Rectal smooth muscle tissue (tissue), 1 donor: Measurements from ENCODE around the gene EZH1.
"Not testable (repeated sequence)": the region's sequence is repeated elsewhere in the genome, so short reads cannot be mapped to it uniquely, and the experiment has no call there.

Experiments
- H3K27ac ChIP-seq: one replicate; pipeline ENCODE4 v1.7.0; 2013; ENCODE audit warnings: low read depth, low read length, inconsistent platforms
- H3K27me3 ChIP-seq: one replicate; pipeline ENCODE4 v1.7.0; 2013; ENCODE audit warnings: low read length; ENCODE audit not compliant: control insufficient read depth, insufficient read depth
- H3K36me3 ChIP-seq: one replicate; pipeline ENCODE4 v1.7.0; 2013; ENCODE audit warnings: low read length; ENCODE audit not compliant: control insufficient read depth, insufficient read depth
- H3K4me1 ChIP-seq: one replicate; pipeline ENCODE4 v1.7.0; 2013; ENCODE audit warnings: low read length; ENCODE audit not compliant: control insufficient read depth, insufficient read depth
- H3K4me3 ChIP-seq: one replicate; pipeline ENCODE4 v1.7.0; 2013; ENCODE audit warnings: low read length
- H3K9ac ChIP-seq: one replicate; pipeline ENCODE4 v1.7.0; 2013; ENCODE audit warnings: low read length

The EZH1 gene

DNA sequence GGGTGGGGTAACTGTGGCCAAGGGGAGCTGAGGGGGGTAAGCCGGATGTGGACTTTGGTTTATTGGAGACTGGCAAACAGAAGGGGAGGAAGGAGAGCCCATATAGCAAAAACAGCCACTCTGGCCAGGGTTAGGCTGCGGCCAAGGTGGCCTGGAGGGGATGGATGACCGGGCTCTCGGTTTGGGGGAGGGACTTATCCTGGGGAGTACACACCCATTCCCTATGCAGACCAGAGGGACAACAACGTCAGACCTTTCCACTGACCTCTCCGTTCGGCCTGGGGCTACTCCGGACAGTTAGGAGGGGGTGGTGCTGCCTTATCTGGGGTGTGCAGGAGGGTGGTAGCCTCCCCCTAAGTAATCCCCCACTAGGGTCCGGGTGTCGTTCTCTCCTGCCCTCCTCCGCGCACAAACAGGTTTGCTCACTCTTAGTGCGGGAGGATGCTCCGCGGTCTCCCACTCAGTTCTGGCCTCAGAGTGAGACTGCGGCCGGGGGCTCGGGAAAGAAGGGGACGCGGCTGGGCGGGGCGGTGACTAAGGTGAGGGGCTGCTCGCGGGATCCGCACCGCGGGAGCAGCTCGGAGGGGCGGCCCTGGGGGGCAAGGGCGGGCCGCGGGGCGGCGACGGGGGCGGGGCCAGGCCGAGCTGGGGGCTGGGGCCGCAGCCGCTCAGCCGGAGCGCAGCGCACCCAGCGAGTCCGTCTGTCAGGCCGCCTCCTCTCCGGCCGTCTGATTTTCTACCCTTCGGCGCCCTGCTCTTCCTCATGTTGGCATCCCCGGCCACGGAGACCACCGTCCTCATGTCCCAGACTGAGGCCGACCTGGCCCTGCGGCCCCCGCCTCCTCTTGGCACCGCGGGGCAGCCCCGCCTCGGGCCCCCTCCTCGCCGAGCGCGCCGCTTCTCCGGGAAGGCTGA is 35.4 kb upstream of the EZH1 start, which contains the start of gene WNK4:
TSS of gene WNK4 (plus strand) at position 675 of the 915 bp plus-strand sequence. CDS start at position 764, 89 bp downstream.
- Histone ChIP-seq H3K27ac (no peak within 1 kb of the TSS), H3K9ac (peak within 1 kb of the TSS; percentile 40), H3K36me3 (peaks cover 19% of the 10 kb centered on the region), H3K27me3 (peaks cover 32% of the 10 kb centered on the region), H3K4me3 (peak within 1 kb of the TSS; percentile 51), H3K4me1 (no peaks in the 10 kb centered on the region)

DNA sequence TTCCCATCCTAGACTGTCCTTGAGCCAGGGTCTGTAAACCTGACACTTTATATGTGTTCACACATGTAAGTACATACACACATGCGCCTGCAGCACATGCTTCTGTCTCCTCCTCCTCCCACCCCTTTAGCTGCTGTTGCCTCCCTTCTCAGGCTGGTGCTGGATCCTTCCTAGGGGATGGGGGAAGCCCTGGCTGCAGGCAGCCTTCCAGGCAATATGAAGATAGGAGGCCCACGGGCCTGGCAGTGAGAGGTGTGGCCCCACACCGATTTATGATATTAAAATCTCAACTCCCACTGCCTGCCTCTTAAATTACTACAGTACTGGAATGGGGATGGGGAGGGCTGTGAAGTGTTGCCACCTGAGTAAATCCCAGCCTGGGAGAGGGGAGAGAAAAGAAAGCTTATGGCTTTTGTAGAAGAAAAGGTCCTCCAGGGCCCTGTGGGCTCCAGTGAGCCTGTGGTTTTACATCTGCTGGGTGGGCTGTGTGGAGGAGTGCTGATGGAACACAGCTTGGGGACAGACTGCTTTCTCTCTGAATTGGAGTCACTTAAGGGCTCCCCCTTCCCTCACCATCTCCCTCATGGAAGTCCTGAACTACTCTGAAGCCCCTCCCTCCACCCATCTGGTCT is 34.6 kb upstream of the EZH1 start:
- H3K27me3 ChIP-seq = peaks cover 25% of the 10 kb centered on the region
- H3K4me1 ChIP-seq = no peaks in the 10 kb centered on the region
- H3K9ac ChIP-seq = no peak overlapping the region
- H3K27ac ChIP-seq = no peak overlapping the region
- peaks cover 19% of the 10 kb centered on the region for H3K36me3 ChIP-seq
- H3K4me3 ChIP-seq = no peak overlapping the region

- H3K4me3 ChIP-seq = no peak overlapping the region
- H3K27ac ChIP-seq = no peak overlapping the region
- H3K27me3 ChIP-seq = peaks cover 16% of the 10 kb centered on the region
- no peak overlapping the region for H3K9ac ChIP-seq
- peaks cover 4% of the 10 kb centered on the region for H3K4me1 ChIP-seq
- H3K36me3 ChIP-seq = peaks cover 19% of the 10 kb centered on the region
Observed at GRCh38 chr17:42778570-42778969, 33.7 kb upstream of the EZH1 start.

GRCh38 chr17:42775534-42776098 is 30.8 kb upstream of the EZH1 start:
- H3K27me3 ChIP-seq = no peaks in the 10 kb centered on the region
- no peak overlapping the region for H3K4me3 ChIP-seq
- H3K27ac ChIP-seq = no peak overlapping the region
- H3K9ac ChIP-seq = no peak overlapping the region
- peaks cover 19% of the 10 kb centered on the region for H3K36me3 ChIP-seq
- H3K4me1 ChIP-seq = peaks cover 4% of the 10 kb centered on the region

- no peak overlapping the region for H3K9ac ChIP-seq
- peak overlapping the region; percentile 92 for H3K4me3 ChIP-seq
- no peak overlapping the region for H3K27ac ChIP-seq
- no peaks in the 10 kb centered on the region for H3K27me3 ChIP-seq
- peaks cover 4% of the 10 kb centered on the region for H3K4me1 ChIP-seq
- H3K36me3 ChIP-seq = peaks cover 18% of the 10 kb centered on the region
Observed at GRCh38 chr17:42774066-42774745, 29.4 kb upstream of the EZH1 start.

- H3K9ac ChIP-seq = peak within 1 kb of the TSS; percentile 95
- no peaks in the 10 kb centered on the region for H3K27me3 ChIP-seq
- H3K4me1 ChIP-seq = peaks cover 4% of the 10 kb centered on the region
Observed at GRCh38 chr17:42773290-42774035, 28.6 kb upstream of the EZH1 start, which contains the start of gene VPS25. VPS25 (plus strand) TSS chr17:42773449; CDS start chr17:42773476, 27 bp downstream.

DNA sequence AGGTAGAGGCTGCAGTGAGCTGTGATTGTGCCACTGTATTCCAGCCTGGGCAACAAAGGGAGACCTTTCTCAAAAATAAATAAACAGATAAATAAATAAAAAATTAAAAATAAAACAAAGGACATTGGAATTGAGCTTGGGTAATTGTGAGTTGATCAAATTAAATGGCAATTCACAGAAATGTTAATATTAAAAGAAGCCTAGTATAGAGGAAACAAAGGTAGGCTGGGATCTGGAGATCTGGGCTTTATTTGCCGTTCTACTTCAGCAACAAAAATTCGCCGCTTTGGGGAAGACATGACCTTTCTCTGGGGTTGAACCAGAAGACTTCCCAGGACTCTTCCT is 28.1 kb upstream of the EZH1 start:
- Histone ChIP-seq H3K4me1 (peaks cover 4% of the 10 kb centered on the region), H3K27me3 (no peaks in the 10 kb centered on the region), H3K9ac (peak overlapping the region; percentile 95), H3K27ac (peak overlapping the region; percentile 63), H3K4me3 (peak overlapping the region; percentile 92), H3K36me3 (peaks cover 12% of the 10 kb centered on the region)

More at GRCh38 chr17:42773290-42774035, 28.6 kb upstream of the EZH1 start, which contains the start of gene VPS25:
- Histone ChIP-seq H3K27ac (peak within 1 kb of the TSS; percentile 63), H3K36me3 (peaks cover 13% of the 10 kb centered on the region), H3K4me3 (peak within 1 kb of the TSS; percentile 92)

DNA sequence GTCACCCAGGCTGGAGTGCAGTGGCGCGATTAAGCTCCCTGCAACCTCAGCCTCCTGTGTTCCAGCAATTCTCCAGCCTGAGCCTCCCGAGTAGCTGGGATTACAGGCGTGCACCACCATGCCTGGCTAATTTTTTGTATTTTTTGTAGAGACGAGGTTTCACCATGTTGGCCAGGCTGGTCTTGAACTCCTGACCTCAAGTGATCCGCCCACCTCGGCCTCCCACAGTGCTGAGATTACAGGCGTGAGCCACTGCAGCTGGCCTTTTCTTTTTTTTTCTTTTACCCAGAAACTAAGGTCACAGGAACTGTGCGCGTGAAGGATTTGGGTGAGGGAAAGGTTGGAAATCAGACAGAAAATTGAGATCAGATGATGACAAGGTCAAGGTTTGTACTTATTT is 25.1 kb upstream of the EZH1 start:
- H3K27me3 ChIP-seq, H3K9ac ChIP-seq, H3K4me3 ChIP-seq, H3K4me1 ChIP-seq, H3K27ac ChIP-seq, H3K36me3 ChIP-seq: not testable (repeated sequence)

- H3K4me3 ChIP-seq, H3K4me1 ChIP-seq, H3K9ac ChIP-seq, H3K27me3 ChIP-seq, H3K36me3 ChIP-seq, H3K27ac ChIP-seq: not testable (repeated sequence)
Observed at GRCh38 chr17:42768006-42768405, 23.2 kb upstream of the EZH1 start.

DNA sequence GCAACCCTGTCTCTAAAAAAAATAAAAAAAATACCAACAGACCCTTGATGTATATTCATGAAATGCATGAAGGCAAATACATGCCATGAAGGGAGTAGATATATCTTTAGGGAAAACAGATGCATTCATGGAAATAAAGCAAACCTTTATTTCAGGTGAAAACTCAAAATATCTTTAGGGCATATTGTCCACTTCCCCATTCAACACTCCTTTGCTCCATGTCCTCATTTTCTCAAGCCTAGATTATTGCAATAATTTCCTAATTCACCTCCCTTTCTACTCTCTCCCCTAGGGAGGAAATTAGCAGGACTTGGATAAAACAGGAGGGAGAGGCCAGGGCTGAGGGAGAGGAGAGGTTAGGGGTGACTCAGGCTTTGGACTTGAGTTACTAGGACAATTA is 22.7 kb upstream of the EZH1 start:
- Histone ChIP-seq H3K27me3 (no peaks in the 10 kb centered on the region), H3K4me1 (no peaks in the 10 kb centered on the region), H3K9ac (no peak overlapping the region)

DNA sequence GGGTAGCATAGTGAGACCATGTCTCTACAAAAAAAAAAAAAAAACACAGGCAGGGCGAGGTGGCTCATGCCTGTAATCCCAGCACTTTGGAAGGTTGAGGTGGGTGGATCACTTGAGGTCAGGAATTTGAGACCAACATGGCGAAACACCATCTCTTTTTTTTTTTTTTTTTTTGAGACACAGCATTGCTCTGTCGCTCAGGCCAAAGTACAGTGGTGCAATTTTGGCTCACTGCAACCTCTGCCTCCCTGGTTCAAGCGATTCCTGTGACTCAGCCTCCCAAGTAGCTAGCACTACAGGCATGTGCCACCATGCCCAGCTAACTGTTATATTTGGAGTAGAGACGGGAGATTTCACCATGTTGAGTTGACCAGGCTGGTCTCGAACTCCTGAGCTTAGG is 21.3 kb upstream of the EZH1 start:
- no peak overlapping the region for H3K9ac ChIP-seq
- no peaks in the 10 kb centered on the region for H3K36me3 ChIP-seq
- no peak overlapping the region for H3K4me3 ChIP-seq
- H3K27ac ChIP-seq = no peak overlapping the region
- H3K4me1 ChIP-seq = no peaks in the 10 kb centered on the region
- peaks cover 8% of the 10 kb centered on the region for H3K27me3 ChIP-seq

More for the DNA sequence above, 22.7 kb upstream of the EZH1 start:
- H3K27ac ChIP-seq = no peak overlapping the region
- H3K36me3 ChIP-seq = no peaks in the 10 kb centered on the region
- no peak overlapping the region for H3K4me3 ChIP-seq
